BJ (cell line): ENCODE data around the gene VPS50. TPM values are rescaled to one million over a fixed set of nuclear protein-coding genes. Genes with fewer than 3 reads are reported as not detected.
A peak's percentile ranks its signal among the peaks of the same experiment; 100 is the strongest.

ENCODE experiments used
- CTCF ChIA-PET: fragments of 350-600 bp; formaldehyde crosslinking; extraction: SDS; loops from one replicate; lab custom pipeline; 2021; ENCODE audit warnings: antibody characterized with exemption, inconsistent platforms; lab: Yijun Ruan, JAX
- POLR2A ChIA-PET: fragments of 300-600 bp; sonication (Branson Sonifier 250); formaldehyde crosslinking; extraction: SDS; loops from one replicate; lab custom pipeline; 2021; ENCODE audit warnings: antibody characterized with exemption; lab: Charles Lee
- DNase-seq: peaks from one replicate; pipeline ENCODE4 v3.0.0-alpha.2; 2011; ENCODE audit warnings: low read depth
- H3K27me3 ChIP-seq: 2 replicates; pipeline ENCODE4 v1.6.0; 2011; ENCODE audit warnings: low read length; ENCODE audit not compliant: control insufficient read depth, insufficient read depth
- H3K36me3 ChIP-seq: 2 replicates; pipeline ENCODE4 v1.5.1; 2011; ENCODE audit warnings: low read length; ENCODE audit not compliant: control insufficient read depth, insufficient read depth
- H3K4me3 ChIP-seq: 2 replicates; pipeline ENCODE4 v1.5.1; 2011; ENCODE audit warnings: low read depth, mild to moderate bottlenecking, control low read depth, low read length
- polyA plus RNA-seq: library from polyadenylated mRNA; depleted of rRNA; stranded (reverse); fragments of >200 nt; gene quantifications from 2 replicates; pipeline ENCODE4 v1.2.3, GENCODE V29; 2011
- TF ChIP-seq, protein P1 (sequence below): IDR thresholded peaks from 2 replicates; pipeline ENCODE4 v1.5.1; 2011; ENCODE audit warnings: low read depth, mild to moderate bottlenecking, control low read depth, inconsistent platforms, low read length, moderate library complexity; ENCODE audit not compliant: insufficient read depth

VPS50 gene
- polyA plus RNA-seq, 1 experiment, result 10.9 TPM

GRCh38 chr7:93238748-93239147 is 6.6 kb downstream of the VPS50 start:
- ChIA-PET POLR2A (no interaction called here), CTCF (interaction anchor here (1.2 kb wide), 1 partner anchor 11 kb away, joined by 4 read pairs; no protein-coding TSS in a partner anchor)
- no peaks in the 10 kb centered on the region for H3K36me3 ChIP-seq
- H3K27me3 ChIP-seq, result no peaks in the 10 kb centered on the region
- DNase-seq, result no peak
- no peak overlapping the region for H3K4me3 ChIP-seq
- TF ChIP-seq, protein P1, sequence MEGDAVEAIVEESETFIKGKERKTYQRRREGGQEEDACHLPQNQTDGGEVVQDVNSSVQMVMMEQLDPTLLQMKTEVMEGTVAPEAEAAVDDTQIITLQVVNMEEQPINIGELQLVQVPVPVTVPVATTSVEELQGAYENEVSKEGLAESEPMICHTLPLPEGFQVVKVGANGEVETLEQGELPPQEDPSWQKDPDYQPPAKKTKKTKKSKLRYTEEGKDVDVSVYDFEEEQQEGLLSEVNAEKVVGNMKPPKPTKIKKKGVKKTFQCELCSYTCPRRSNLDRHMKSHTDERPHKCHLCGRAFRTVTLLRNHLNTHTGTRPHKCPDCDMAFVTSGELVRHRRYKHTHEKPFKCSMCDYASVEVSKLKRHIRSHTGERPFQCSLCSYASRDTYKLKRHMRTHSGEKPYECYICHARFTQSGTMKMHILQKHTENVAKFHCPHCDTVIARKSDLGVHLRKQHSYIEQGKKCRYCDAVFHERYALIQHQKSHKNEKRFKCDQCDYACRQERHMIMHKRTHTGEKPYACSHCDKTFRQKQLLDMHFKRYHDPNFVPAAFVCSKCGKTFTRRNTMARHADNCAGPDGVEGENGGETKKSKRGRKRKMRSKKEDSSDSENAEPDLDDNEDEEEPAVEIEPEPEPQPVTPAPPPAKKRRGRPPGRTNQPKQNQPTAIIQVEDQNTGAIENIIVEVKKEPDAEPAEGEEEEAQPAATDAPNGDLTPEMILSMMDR, result no peak

GRCh38 chr7:93239824-93240223 is 7.7 kb downstream of the VPS50 start:
- ChIA-PET POLR2A (no interaction called here), CTCF (interaction anchor here (1.2 to 3.2 kb wide), 2 partner anchors 12 to 311 kb away, joined by 4 to 11 read pairs; no protein-coding TSS in a partner anchor)
- H3K4me3 ChIP-seq, result no peak overlapping the region
- TF ChIP-seq, protein P1, result no peak
- H3K36me3 ChIP-seq, result no peaks in the 10 kb centered on the region
- DNase-seq, result no peak
- H3K27me3 ChIP-seq, result no peaks in the 10 kb centered on the region

GRCh38 chr7:93242106-93242505 is 9.9 kb downstream of the VPS50 start:
- POLR2A ChIA-PET, result interaction anchor here (0.5 kb wide), 1 partner anchor 187 kb away, joined by 4 read pairs; no protein-coding TSS in a partner anchor
- no peaks in the 10 kb centered on the region for H3K27me3 ChIP-seq
- TF ChIP-seq, protein P1, result no peak

GRCh38 chr7:93245525-93246432 is 13.6 kb downstream of the VPS50 start:
- TF ChIP-seq, protein P1, result peak; percentile 35; the same call in 1 of the 2 replicates
- ChIA-PET POLR2A (interaction anchor here (0.6 kb wide), 1 partner anchor 73 kb away, joined by 4 read pairs; no protein-coding TSS in a partner anchor), CTCF (interaction anchor here (0.7 to 4.0 kb wide), 15 partner anchors 9 to 304 kb away, joined by 3 to 38 read pairs (median 4); partner anchors contain the start of gene VPS50)
- no peaks in the 10 kb centered on the region for H3K27me3 ChIP-seq
- no peaks in the 10 kb centered on the region for H3K36me3 ChIP-seq
- H3K4me3 ChIP-seq, result no peak overlapping the region
- DNase-seq, result no peak

More at GRCh38 chr7:93242106-93242505, 9.9 kb downstream of the VPS50 start:
- DNase-seq, result no peak
- CTCF ChIA-PET, result interaction anchor here (0.6 to 3.2 kb wide), 4 partner anchors 10 to 310 kb away, joined by 4 to 11 read pairs (median 5); partner anchors contain the start of gene VPS50
- Histone ChIP-seq H3K36me3 (no peaks in the 10 kb centered on the region), H3K4me3 (no peak overlapping the region)
